ENCODE results near the gene FAM13A. TPM values are rescaled to one million over a fixed set of nuclear protein-coding genes. Genes with fewer than 3 reads are reported as not detected.

The FAM13A gene
- total and polyA plus RNA-seq, 2 donors (not counting 1 experiment from before 2014, with no cell fraction given) = 0.51 to 2.1 TPM

GRCh38 chr4:88743696-88744095 lies 313.3 kb downstream of the FAM13A start:
- H3K79me2 ChIP-seq (ENCODE audit: control insufficient read depth, insufficient read depth, low read length) = no peaks in the 10 kb centered on the region
- H3K4me3 Mint-ChIP-seq = no peak overlapping the region
- peaks cover 3% of the 10 kb centered on the region for H3K4me1 Mint-ChIP-seq
- no peak for TF ChIP-seq EZH2 (IDR thresholded peaks at IDR 0.05; ENCODE audit: borderline replicate concordance, insufficient read depth, low read depth, low read length, poor library complexity, severe bottlenecking)
- TF ChIP-seq, protein P1, sequence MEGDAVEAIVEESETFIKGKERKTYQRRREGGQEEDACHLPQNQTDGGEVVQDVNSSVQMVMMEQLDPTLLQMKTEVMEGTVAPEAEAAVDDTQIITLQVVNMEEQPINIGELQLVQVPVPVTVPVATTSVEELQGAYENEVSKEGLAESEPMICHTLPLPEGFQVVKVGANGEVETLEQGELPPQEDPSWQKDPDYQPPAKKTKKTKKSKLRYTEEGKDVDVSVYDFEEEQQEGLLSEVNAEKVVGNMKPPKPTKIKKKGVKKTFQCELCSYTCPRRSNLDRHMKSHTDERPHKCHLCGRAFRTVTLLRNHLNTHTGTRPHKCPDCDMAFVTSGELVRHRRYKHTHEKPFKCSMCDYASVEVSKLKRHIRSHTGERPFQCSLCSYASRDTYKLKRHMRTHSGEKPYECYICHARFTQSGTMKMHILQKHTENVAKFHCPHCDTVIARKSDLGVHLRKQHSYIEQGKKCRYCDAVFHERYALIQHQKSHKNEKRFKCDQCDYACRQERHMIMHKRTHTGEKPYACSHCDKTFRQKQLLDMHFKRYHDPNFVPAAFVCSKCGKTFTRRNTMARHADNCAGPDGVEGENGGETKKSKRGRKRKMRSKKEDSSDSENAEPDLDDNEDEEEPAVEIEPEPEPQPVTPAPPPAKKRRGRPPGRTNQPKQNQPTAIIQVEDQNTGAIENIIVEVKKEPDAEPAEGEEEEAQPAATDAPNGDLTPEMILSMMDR (IDR thresholded peaks at IDR 0.05) = no peak
- no peaks in the 10 kb centered on the region for H4K20me1 ChIP-seq (ENCODE audit: control insufficient read depth, insufficient read depth, low read length, poor library complexity, severe bottlenecking)
- ChIA-PET CTCF (no interaction called here), POLR2A (no interaction called here)
- DNase-seq (no peak), ATAC-seq (ENCODE audit: low read depth) (no peak)
- WGBS (ENCODE audit: insufficient coverage) = no CpG with 5 or more reads among the region's 3 CpGs
- H3K4me1 ChIP-seq (ENCODE audit: control insufficient read depth in 2 of 2, insufficient read depth in 2 of 2, low read length in 2 of 2) = no peaks in the 10 kb centered on the region
- no peaks in the 10 kb centered on the region for H3K36me3 ChIP-seq (replicated peaks in 1 of 2; ENCODE audit: control extremely low read depth in 1 of 2, control insufficient read depth in 1 of 2, extremely low read depth in 1 of 2, insufficient read depth in 2 of 2, low read length in 1 of 2)
- H3K27me3 ChIP-seq (replicated peaks in 1 of 4; ENCODE audit: control extremely low read depth in 1 of 4, control insufficient read depth in 3 of 4, insufficient read depth in 4 of 4, low read length in 3 of 4) = no peaks in the 10 kb centered on the region
- no peak overlapping the region for H2AFZ ChIP-seq (ENCODE audit: insufficient read depth, low read depth, low read length, poor library complexity, severe bottlenecking)
- peaks cover 19% of the 10 kb centered on the region for H3K27me3 Mint-ChIP-seq
- H3K27ac ChIP-seq (ENCODE audit: low read length in 2 of 2) = no peak overlapping the region
- H3K4me3 ChIP-seq (ENCODE audit: control extremely low read depth in 1 of 5, extremely low read depth in 1 of 5, insufficient read depth in 1 of 5, low read depth in 2 of 5, low read length in 4 of 5) = no peak overlapping the region
- H3K9me3 ChIP-seq (ENCODE audit: control extremely low read depth in 1 of 3, control insufficient read depth in 2 of 3, insufficient read depth in 1 of 3, low read length in 2 of 3) = no peaks in the 10 kb centered on the region
- H3K27ac Mint-ChIP-seq = no peak overlapping the region
- intact Hi-C loops (cut with micrococcal nuclease) = no loop called here
- no peak overlapping the region for H3K4me2 ChIP-seq (replicated peaks; ENCODE audit: low read depth, low read length, poor library complexity, severe bottlenecking)
- no peaks in the 10 kb centered on the region for H3K9me3 Mint-ChIP-seq (ENCODE audit: insufficient read depth)
- no peak overlapping the region for H3K9ac ChIP-seq (ENCODE audit: low read length)

DNA sequence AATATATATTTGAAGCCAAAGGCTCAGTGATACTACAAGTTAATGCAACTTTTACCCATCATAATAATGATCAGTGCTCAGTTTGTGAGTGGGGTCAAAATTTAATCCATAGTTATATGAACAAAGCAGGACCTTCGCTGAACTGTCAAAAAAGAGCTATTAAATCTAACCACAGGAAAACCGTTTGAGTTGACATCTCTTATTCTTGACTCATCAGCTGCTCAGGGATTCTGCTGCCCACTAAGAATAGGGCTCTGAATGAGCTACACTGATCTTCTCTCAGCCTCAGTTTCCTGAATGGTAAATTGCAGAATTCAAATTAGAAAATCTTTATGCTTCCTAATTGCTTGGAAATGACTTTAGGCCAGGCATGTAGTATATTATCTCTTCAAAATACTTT lies 314.4 kb downstream of the FAM13A start:
- no peak for DNase-seq
- Mint-ChIP-seq H3K27me3 (peaks cover 19% of the 10 kb centered on the region), H3K27ac (no peak overlapping the region), H3K9me3 (ENCODE audit: insufficient read depth) (no peaks in the 10 kb centered on the region), H3K4me1 (peaks cover 11% of the 10 kb centered on the region), H3K4me3 (no peak overlapping the region)
- no peak overlapping the region for H3K4me3 ChIP-seq (ENCODE audit: control extremely low read depth in 1 of 5, extremely low read depth in 1 of 5, insufficient read depth in 1 of 5, low read depth in 2 of 5, low read length in 4 of 5)
- no peak for ATAC-seq (ENCODE audit: low read depth)
- TF ChIP-seq, protein P1 (IDR thresholded peaks at IDR 0.05) = no peak
- no peak for TF ChIP-seq EZH2 (IDR thresholded peaks at IDR 0.05; ENCODE audit: borderline replicate concordance, insufficient read depth, low read depth, low read length, poor library complexity, severe bottlenecking)
- no peaks in the 10 kb centered on the region for H3K36me3 ChIP-seq (replicated peaks in 1 of 2; ENCODE audit: control extremely low read depth in 1 of 2, control insufficient read depth in 1 of 2, extremely low read depth in 1 of 2, insufficient read depth in 2 of 2, low read length in 1 of 2)
- intact Hi-C loops (cut with micrococcal nuclease) = no loop called here
- H4K20me1 ChIP-seq (ENCODE audit: control insufficient read depth, insufficient read depth, low read length, poor library complexity, severe bottlenecking) = no peaks in the 10 kb centered on the region
- no peak overlapping the region for H3K9ac ChIP-seq (ENCODE audit: low read length)
- H3K4me2 ChIP-seq (replicated peaks; ENCODE audit: low read depth, low read length, poor library complexity, severe bottlenecking) = no peak overlapping the region
- ChIA-PET POLR2A (no interaction called here), CTCF (no interaction called here)
- no peak overlapping the region for H2AFZ ChIP-seq (ENCODE audit: insufficient read depth, low read depth, low read length, poor library complexity, severe bottlenecking)
- no peaks in the 10 kb centered on the region for H3K27me3 ChIP-seq (replicated peaks in 1 of 4; ENCODE audit: control extremely low read depth in 1 of 4, control insufficient read depth in 3 of 4, insufficient read depth in 4 of 4, low read length in 3 of 4)
- peaks cover 11% of the 10 kb centered on the region in 2 donors for H3K4me1 ChIP-seq (ENCODE audit: control insufficient read depth in 2 of 2, insufficient read depth in 2 of 2, low read length in 2 of 2)
- no peak overlapping the region for H3K27ac ChIP-seq (ENCODE audit: low read length in 2 of 2)
- H3K9me3 ChIP-seq (ENCODE audit: control extremely low read depth in 1 of 3, control insufficient read depth in 2 of 3, insufficient read depth in 1 of 3, low read length in 2 of 3) = no peaks in the 10 kb centered on the region
- no peaks in the 10 kb centered on the region for H3K79me2 ChIP-seq (ENCODE audit: control insufficient read depth, insufficient read depth, low read length)
- 34% methylated on average over 2 of the region's 2 CpGs for WGBS (ENCODE audit: insufficient coverage)
